GM12878 (cell line): ENCODE data around the gene APOA5. TPM values are rescaled to one million over a fixed set of nuclear protein-coding genes. Genes with fewer than 3 reads are reported as not detected.

Source experiments
- CHD2 ChIP-seq: IDR thresholded peaks from 2 replicates; pipeline ENCODE4 v1.6.1; 2011; ENCODE audit warnings: low read depth, low read length, improper control_type of control experiment, borderline replicate concordance
- CREM ChIP-seq: IDR thresholded peaks from 2 replicates; pipeline ENCODE4 v1.6.1; 2014; ENCODE audit warnings: antibody characterized with exemption, low read depth
- IKZF2 ChIP-seq, 2 experiments: fragments of 450-650 bp; IDR thresholded peaks; 2 replicates each; pipeline ENCODE4 v1.6.1; 2017; ENCODE audit warnings: mild to moderate bottlenecking in 2 of 2, moderate library complexity in 2 of 2
- MTA3 ChIP-seq: IDR thresholded peaks from 2 replicates; pipeline ENCODE4 v1.6.1; 2012; ENCODE audit warnings: low read length, inconsistent platforms, borderline replicate concordance
- MYB ChIP-seq: fragments of 150-350 bp; IDR thresholded peaks from 2 replicates; pipeline ENCODE4 v1.6.1; 2014; ENCODE audit warnings: mild to moderate bottlenecking, low read depth, low read length, borderline replicate concordance
- NR2C2 ChIP-seq: IDR thresholded peaks from 2 replicates; pipeline ENCODE4 v1.6.1; 2011; ENCODE audit warnings: borderline replicate concordance, low read depth; ENCODE audit not compliant: control insufficient read depth, insufficient read length
- POLR2A ChIP-seq: IDR thresholded peaks from 2 replicates; pipeline ENCODE4 v1.6.1; 2011; ENCODE audit warnings: low read depth, mild to moderate bottlenecking, low read length
- TBL1XR1 ChIP-seq: IDR thresholded peaks from 2 replicates; pipeline ENCODE4 v1.6.1; 2012; ENCODE audit warnings: low read depth, low read length, improper control_type of control experiment
- TCF3 ChIP-seq: IDR thresholded peaks from 2 replicates; pipeline ENCODE4 v1.6.1; 2012; ENCODE audit warnings: low read depth, mild to moderate bottlenecking, low read length, borderline replicate concordance; ENCODE audit not compliant: insufficient read depth
- ZBED1 ChIP-seq: IDR thresholded peaks from 2 replicates; pipeline ENCODE4 v1.6.1; 2016; ENCODE audit warnings: borderline replicate concordance
- polyA plus RNA-seq, 11 experiments: library from polyadenylated mRNA; depleted of rRNA in 4 of 11; unstranded in 6 of 11; stranded (reverse) in 5 of 11; fragments of >200 nt; fragmentation: Nextera tagmentation in 4 of 11; fragmentation: Illumina TruSeq in 1 of 11; extraction: Ambion mirVana in 4 of 11; extraction: Trizol in 1 of 11; gene quantifications; 1 replicate in 1 of 11; 2 replicates in 10 of 11; pipeline versions ENCODE4 v1.2.1 to v1.2.3, GENCODE V29; 2011 to 2016; ENCODE audit warnings: inconsistent platforms in 2 of 11, missing spikeins in 2 of 11, low read depth in 1 of 11
- total RNA-seq, 4 experiments: library from RNA; depleted of rRNA in 3 of 4; stranded (reverse); fragments of >200 nt in 3 of 4; fragmentation: Illumina TruSeq in 1 of 4; extraction: Trizol in 1 of 4; gene quantifications; 2 replicates each; pipeline versions ENCODE4 v1.2.1 to v1.2.3, GENCODE V29; 2013 to 2021
- TF ChIP-seq, protein P1 (sequence below): fragments of 450-650 bp; IDR thresholded peaks from 2 replicates; pipeline ENCODE4 v1.6.1; 2014; ENCODE audit warnings: mild to moderate bottlenecking
- TF ChIP-seq, protein P2 (sequence below): fragments of 450-650 bp; IDR thresholded peaks from 2 replicates; pipeline ENCODE4 v1.6.1; 2017; ENCODE audit warnings: low read depth, mild to moderate bottlenecking, moderate library complexity
- TF ChIP-seq, protein P3 (sequence below): fragments of 450-650 bp; formaldehyde crosslinking; IDR thresholded peaks from 2 replicates; pipeline ENCODE4 v1.4.0; 2022; ENCODE audit warnings: mild to moderate bottlenecking, moderate library complexity
- TF ChIP-seq, protein P4 (sequence below): IDR thresholded peaks from 2 replicates; pipeline ENCODE4 v1.6.1; 2012; ENCODE audit warnings: improper control_type of control experiment, low read depth, low read length; ENCODE audit not compliant: insufficient replicate concordance
- TF ChIP-seq, protein P5 (sequence below): fragments of 450-650 bp; IDR thresholded peaks from 2 replicates; pipeline ENCODE4 v1.6.1; 2017; ENCODE audit warnings: mild to moderate bottlenecking, low read depth, inconsistent platforms; ENCODE audit not compliant: poor library complexity, severe bottlenecking

Gene APOA5
- total and polyA plus RNA-seq, 10 of the 15 experiments (the other 5 are each of a cell fraction or from before 2014, with no cell fraction given): 0.15 TPM; not detected in 9

DNA sequence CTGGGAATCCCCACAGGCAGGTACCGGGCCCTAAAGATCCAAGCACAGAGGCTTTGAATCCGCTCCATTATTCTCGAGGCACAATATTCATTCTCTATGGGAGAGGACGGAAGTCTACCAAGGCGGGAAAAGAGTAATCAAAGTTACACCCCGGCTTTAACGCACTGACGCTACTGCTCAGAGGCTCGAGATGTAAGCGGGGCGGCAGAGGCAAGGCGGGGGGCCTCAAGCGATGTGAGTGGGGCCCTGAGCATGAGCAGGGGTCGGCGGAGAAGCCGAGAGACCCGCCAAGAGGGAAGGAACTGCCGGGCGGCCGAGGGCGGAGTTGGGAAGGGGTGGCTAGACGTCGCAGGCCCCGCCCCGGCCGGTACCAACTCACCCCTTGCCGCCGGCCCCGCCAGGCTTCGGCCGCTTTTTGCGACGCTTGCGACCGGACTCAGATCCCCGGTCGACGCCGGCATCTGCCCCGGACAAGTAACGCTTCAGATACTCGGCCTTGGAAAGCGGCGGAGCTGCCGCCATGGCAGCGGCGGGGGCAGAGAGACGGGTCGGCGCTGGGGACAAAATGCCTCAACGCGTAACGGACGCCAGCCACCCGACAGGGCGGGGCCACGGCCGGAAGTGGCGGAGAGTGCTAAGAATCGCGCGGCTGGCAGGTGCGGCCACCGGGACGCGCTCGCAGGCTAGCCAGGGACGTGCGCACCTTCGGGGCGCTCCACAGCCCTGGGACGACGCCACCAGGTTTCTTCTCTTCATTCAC, 19.1 kb downstream of the APOA5 start, which contains the start of gene BUD13 (continued):
- TF ChIP-seq, protein P1, sequence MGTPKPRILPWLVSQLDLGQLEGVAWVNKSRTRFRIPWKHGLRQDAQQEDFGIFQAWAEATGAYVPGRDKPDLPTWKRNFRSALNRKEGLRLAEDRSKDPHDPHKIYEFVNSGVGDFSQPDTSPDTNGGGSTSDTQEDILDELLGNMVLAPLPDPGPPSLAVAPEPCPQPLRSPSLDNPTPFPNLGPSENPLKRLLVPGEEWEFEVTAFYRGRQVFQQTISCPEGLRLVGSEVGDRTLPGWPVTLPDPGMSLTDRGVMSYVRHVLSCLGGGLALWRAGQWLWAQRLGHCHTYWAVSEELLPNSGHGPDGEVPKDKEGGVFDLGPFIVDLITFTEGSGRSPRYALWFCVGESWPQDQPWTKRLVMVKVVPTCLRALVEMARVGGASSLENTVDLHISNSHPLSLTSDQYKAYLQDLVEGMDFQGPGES: no peak
- TF ChIP-seq CHD2: peak; percentile 81
- peak in 1 of 2 experiments; percentile 29; a peak in 1 of 4 replicates for TF ChIP-seq IKZF2 (IDR thresholded peaks at IDR 0.05)
- no peak for TF ChIP-seq NR2C2
- TF ChIP-seq, protein P2, sequence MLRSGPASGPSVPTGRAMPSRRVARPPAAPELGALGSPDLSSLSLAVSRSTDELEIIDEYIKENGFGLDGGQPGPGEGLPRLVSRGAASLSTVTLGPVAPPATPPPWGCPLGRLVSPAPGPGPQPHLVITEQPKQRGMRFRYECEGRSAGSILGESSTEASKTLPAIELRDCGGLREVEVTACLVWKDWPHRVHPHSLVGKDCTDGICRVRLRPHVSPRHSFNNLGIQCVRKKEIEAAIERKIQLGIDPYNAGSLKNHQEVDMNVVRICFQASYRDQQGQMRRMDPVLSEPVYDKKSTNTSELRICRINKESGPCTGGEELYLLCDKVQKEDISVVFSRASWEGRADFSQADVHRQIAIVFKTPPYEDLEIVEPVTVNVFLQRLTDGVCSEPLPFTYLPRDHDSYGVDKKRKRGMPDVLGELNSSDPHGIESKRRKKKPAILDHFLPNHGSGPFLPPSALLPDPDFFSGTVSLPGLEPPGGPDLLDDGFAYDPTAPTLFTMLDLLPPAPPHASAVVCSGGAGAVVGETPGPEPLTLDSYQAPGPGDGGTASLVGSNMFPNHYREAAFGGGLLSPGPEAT: peak; percentile 92
- peak; percentile 92 for TF ChIP-seq TCF3
- TF ChIP-seq MTA3: no peak
- TF ChIP-seq POLR2A: peak; percentile 92
- TF ChIP-seq, protein P3, sequence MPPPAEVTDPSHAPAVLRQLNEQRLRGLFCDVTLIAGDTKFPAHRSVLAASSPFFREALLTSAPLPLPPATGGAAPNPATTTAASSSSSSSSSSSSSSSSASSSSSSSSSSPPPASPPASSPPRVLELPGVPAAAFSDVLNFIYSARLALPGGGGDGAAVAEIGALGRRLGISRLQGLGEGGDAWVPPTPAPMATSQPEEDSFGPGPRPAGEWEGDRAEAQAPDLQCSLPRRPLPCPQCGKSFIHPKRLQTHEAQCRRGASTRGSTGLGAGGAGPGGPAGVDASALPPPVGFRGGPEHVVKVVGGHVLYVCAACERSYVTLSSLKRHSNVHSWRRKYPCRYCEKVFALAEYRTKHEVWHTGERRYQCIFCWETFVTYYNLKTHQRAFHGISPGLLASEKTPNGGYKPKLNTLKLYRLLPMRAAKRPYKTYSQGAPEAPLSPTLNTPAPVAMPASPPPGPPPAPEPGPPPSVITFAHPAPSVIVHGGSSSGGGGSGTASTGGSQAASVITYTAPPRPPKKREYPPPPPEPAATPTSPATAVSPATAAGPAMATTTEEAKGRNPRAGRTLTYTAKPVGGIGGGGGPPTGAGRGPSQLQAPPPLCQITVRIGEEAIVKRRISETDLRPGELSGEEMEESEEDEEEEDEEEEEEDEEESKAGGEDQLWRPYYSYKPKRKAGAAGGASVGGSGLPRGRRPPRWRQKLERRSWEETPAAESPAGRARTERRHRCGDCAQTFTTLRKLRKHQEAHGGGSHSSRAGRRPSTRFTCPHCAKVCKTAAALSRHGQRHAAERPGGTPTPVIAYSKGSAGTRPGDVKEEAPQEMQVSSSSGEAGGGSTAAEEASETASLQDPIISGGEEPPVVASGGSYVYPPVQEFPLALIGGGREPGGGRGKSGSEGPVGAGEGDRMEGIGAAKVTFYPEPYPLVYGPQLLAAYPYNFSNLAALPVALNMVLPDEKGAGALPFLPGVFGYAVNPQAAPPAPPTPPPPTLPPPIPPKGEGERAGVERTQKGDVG (CRISPR knock-in tag): no peak
- TF ChIP-seq, protein P4, sequence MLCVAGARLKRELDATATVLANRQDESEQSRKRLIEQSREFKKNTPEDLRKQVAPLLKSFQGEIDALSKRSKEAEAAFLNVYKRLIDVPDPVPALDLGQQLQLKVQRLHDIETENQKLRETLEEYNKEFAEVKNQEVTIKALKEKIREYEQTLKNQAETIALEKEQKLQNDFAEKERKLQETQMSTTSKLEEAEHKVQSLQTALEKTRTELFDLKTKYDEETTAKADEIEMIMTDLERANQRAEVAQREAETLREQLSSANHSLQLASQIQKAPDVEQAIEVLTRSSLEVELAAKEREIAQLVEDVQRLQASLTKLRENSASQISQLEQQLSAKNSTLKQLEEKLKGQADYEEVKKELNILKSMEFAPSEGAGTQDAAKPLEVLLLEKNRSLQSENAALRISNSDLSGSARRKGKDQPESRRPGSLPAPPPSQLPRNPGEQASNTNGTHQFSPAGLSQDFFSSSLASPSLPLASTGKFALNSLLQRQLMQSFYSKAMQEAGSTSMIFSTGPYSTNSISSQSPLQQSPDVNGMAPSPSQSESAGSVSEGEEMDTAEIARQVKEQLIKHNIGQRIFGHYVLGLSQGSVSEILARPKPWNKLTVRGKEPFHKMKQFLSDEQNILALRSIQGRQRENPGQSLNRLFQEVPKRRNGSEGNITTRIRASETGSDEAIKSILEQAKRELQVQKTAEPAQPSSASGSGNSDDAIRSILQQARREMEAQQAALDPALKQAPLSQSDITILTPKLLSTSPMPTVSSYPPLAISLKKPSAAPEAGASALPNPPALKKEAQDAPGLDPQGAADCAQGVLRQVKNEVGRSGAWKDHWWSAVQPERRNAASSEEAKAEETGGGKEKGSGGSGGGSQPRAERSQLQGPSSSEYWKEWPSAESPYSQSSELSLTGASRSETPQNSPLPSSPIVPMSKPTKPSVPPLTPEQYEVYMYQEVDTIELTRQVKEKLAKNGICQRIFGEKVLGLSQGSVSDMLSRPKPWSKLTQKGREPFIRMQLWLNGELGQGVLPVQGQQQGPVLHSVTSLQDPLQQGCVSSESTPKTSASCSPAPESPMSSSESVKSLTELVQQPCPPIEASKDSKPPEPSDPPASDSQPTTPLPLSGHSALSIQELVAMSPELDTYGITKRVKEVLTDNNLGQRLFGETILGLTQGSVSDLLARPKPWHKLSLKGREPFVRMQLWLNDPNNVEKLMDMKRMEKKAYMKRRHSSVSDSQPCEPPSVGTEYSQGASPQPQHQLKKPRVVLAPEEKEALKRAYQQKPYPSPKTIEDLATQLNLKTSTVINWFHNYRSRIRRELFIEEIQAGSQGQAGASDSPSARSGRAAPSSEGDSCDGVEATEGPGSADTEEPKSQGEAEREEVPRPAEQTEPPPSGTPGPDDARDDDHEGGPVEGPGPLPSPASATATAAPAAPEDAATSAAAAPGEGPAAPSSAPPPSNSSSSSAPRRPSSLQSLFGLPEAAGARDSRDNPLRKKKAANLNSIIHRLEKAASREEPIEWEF: no peak
- TF ChIP-seq CREM: peak; percentile 88
- TF ChIP-seq, protein P5, sequence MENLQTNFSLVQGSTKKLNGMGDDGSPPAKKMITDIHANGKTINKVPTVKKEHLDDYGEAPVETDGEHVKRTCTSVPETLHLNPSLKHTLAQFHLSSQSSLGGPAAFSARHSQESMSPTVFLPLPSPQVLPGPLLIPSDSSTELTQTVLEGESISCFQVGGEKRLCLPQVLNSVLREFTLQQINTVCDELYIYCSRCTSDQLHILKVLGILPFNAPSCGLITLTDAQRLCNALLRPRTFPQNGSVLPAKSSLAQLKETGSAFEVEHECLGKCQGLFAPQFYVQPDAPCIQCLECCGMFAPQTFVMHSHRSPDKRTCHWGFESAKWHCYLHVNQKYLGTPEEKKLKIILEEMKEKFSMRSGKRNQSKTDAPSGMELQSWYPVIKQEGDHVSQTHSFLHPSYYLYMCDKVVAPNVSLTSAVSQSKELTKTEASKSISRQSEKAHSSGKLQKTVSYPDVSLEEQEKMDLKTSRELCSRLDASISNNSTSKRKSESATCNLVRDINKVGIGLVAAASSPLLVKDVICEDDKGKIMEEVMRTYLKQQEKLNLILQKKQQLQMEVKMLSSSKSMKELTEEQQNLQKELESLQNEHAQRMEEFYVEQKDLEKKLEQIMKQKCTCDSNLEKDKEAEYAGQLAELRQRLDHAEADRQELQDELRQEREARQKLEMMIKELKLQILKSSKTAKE: no peak
- TF ChIP-seq ZBED1: no peak
- 0 out of 2 replicates have a peak, but pooled peaks have one; percentile 27 for TF ChIP-seq MYB
- no peak; the same call in 1 of the 2 replicates for TF ChIP-seq TBL1XR1
